Muscle layer of duodenum (tissue), 2 donors: ENCODE measurements around the gene CFAP77.
"Not testable (repeated sequence)": the region's sequence is repeated elsewhere in the genome, so short reads cannot be mapped to it uniquely, and the experiment has no call there.

Experiments used
- H3K27ac ChIP-seq: one replicate; pipeline ENCODE4 v1.7.0; 2013; ENCODE audit warnings: mild to moderate bottlenecking, low read length
- H3K27me3 ChIP-seq: one replicate; pipeline ENCODE4 v1.7.0; 2013; ENCODE audit warnings: low read depth, mild to moderate bottlenecking, control low read depth, low read length
- H3K36me3 ChIP-seq, 2 donors: one replicate each; pipeline ENCODE4 v1.7.0; 2013; ENCODE audit warnings: low read length in 2 of 2, control low read depth in 1 of 2, mild to moderate bottlenecking in 1 of 2; ENCODE audit not compliant: insufficient read depth in 2 of 2, control insufficient read depth in 1 of 2
- H3K4me1 ChIP-seq, 2 donors: one replicate each; pipeline ENCODE4 v1.7.0; 2013; ENCODE audit warnings: low read length in 2 of 2, mild to moderate bottlenecking in 2 of 2, control low read depth in 1 of 2, moderate library complexity in 1 of 2; ENCODE audit not compliant: insufficient read depth in 2 of 2, control insufficient read depth in 1 of 2
- H3K4me3 ChIP-seq, 2 donors: one replicate each; pipeline ENCODE4 v1.7.0; 2013; ENCODE audit warnings: low read length in 2 of 2, low read depth in 1 of 2, mild to moderate bottlenecking in 1 of 2
- H3K9me3 ChIP-seq, 2 donors: one replicate each; pipeline ENCODE4 v1.7.0; 2013; ENCODE audit warnings: low read length in 2 of 2, control low read depth in 1 of 2, mild to moderate bottlenecking in 1 of 2; ENCODE audit not compliant: control insufficient read depth in 1 of 2
- donor health status: healthy.

The CFAP77 gene

GRCh38 chr9:132552041-132552440, 142.0 kb downstream of the CFAP77 start:
- Histone ChIP-seq H3K36me3 (no peaks in the 10 kb centered on the region), H3K9me3 (no peaks in the 10 kb centered on the region), H3K4me3 (no peak overlapping the region), H3K27ac (no peak overlapping the region), H3K4me1 (no peaks in the 10 kb centered on the region), H3K27me3 (no peaks in the 10 kb centered on the region)

GRCh38 chr9:132554755-132555154, 144.7 kb downstream of the CFAP77 start:
- Histone ChIP-seq H3K4me3 (no peak overlapping the region), H3K9me3 (no peaks in the 10 kb centered on the region), H3K4me1 (no peaks in the 10 kb centered on the region), H3K27me3 (no peaks in the 10 kb centered on the region), H3K36me3 (no peaks in the 10 kb centered on the region), H3K27ac (no peak overlapping the region)

GRCh38 chr9:132555528-132555927, 145.5 kb downstream of the CFAP77 start:
- Histone ChIP-seq H3K9me3 (no peaks in the 10 kb centered on the region), H3K27me3 (no peaks in the 10 kb centered on the region), H3K4me1 (no peaks in the 10 kb centered on the region), H3K4me3 (no peak overlapping the region), H3K36me3 (no peaks in the 10 kb centered on the region), H3K27ac (no peak overlapping the region)

- no peaks in the 10 kb centered on the region for H3K27me3 ChIP-seq
- H3K4me3 ChIP-seq, result no peak overlapping the region
- H3K9me3 ChIP-seq, result no peaks in the 10 kb centered on the region
- H3K27ac ChIP-seq, result no peak overlapping the region
- H3K4me1 ChIP-seq, result no peaks in the 10 kb centered on the region
- H3K36me3 ChIP-seq, result no peaks in the 10 kb centered on the region
Observed at GRCh38 chr9:132556235-132556634, 146.2 kb downstream of the CFAP77 start.

- Histone ChIP-seq H3K4me3 (no peak overlapping the region), H3K4me1 (no peaks in the 10 kb centered on the region), H3K9me3 (no peaks in the 10 kb centered on the region), H3K27me3 (no peaks in the 10 kb centered on the region), H3K36me3 (no peaks in the 10 kb centered on the region), H3K27ac (no peak overlapping the region)
Observed at GRCh38 chr9:132556714-132557113, 146.7 kb downstream of the CFAP77 start.

- Histone ChIP-seq H3K4me3 (no peak overlapping the region), H3K27ac (no peak overlapping the region), H3K36me3 (no peaks in the 10 kb centered on the region), H3K4me1 (no peaks in the 10 kb centered on the region), H3K9me3 (no peaks in the 10 kb centered on the region), H3K27me3 (no peaks in the 10 kb centered on the region)
Observed at GRCh38 chr9:132557159-132557558, 147.1 kb downstream of the CFAP77 start.

GRCh38 chr9:132559711-132560110, 149.7 kb downstream of the CFAP77 start:
- H3K4me3 ChIP-seq, result no peak overlapping the region
- H3K27me3 ChIP-seq, result no peaks in the 10 kb centered on the region
- H3K27ac ChIP-seq, result no peak overlapping the region
- no peaks in the 10 kb centered on the region for H3K36me3 ChIP-seq
- no peaks in the 10 kb centered on the region for H3K9me3 ChIP-seq
- H3K4me1 ChIP-seq, result no peaks in the 10 kb centered on the region

GRCh38 chr9:132560616-132561202, 150.7 kb downstream of the CFAP77 start:
- H3K36me3 ChIP-seq, result no peaks in the 10 kb centered on the region
- H3K4me3 ChIP-seq, result no peak overlapping the region
- H3K27me3 ChIP-seq, result no peaks in the 10 kb centered on the region
- no peaks in the 10 kb centered on the region for H3K9me3 ChIP-seq
- no peaks in the 10 kb centered on the region for H3K4me1 ChIP-seq
- H3K27ac ChIP-seq, result no peak overlapping the region

- Histone ChIP-seq H3K4me1 (no peaks in the 10 kb centered on the region), H3K27ac (no peak overlapping the region), H3K36me3 (no peaks in the 10 kb centered on the region), H3K4me3 (no peak overlapping the region), H3K9me3 (no peaks in the 10 kb centered on the region), H3K27me3 (no peaks in the 10 kb centered on the region)
Observed at GRCh38 chr9:132562306-132562573, 152.2 kb downstream of the CFAP77 start.

GRCh38 chr9:132564526-132564925, 154.5 kb downstream of the CFAP77 start:
- Histone ChIP-seq H3K4me3 (no peak overlapping the region), H3K36me3 (no peaks in the 10 kb centered on the region), H3K4me1 (no peaks in the 10 kb centered on the region), H3K27me3 (no peaks in the 10 kb centered on the region), H3K27ac (no peak overlapping the region), H3K9me3 (no peaks in the 10 kb centered on the region)

GRCh38 chr9:132568787-132569186, 158.8 kb downstream of the CFAP77 start:
- H3K4me3 ChIP-seq, H3K9me3 ChIP-seq, H3K36me3 ChIP-seq, H3K27me3 ChIP-seq, H3K27ac ChIP-seq, H3K4me1 ChIP-seq: not testable (repeated sequence)

GRCh38 chr9:132571806-132572600, 162.0 kb downstream of the CFAP77 start:
- Histone ChIP-seq H3K4me1 (no peaks in the 10 kb centered on the region), H3K27me3 (peaks cover 11% of the 10 kb centered on the region), H3K36me3 (no peaks in the 10 kb centered on the region), H3K4me3 (no peak overlapping the region), H3K9me3 (no peaks in the 10 kb centered on the region), H3K27ac (no peak overlapping the region)
